Keratinocyte (primary cell): ENCODE results near the gene WDR33.

ENCODE experiments used
- CTCF ChIP-seq, 3 experiments: IDR thresholded peaks in 1 of 3; conservative IDR thresholded peaks in 1 of 3; optimal IDR thresholded peaks in 1 of 3; 2 replicates in 2 of 3; 3 replicates in 1 of 3; pipeline versions ENCODE3 to v1.5.1; 2011; ENCODE audit warnings: low read length in 3 of 3, mild to moderate bottlenecking in 3 of 3, moderate library complexity in 2 of 3, control low read depth in 1 of 3, inconsistent platforms in 1 of 3; ENCODE audit not compliant: insufficient read depth in 2 of 3; ENCODE audit errors: extremely low read depth in 1 of 3
- EZH2 ChIP-seq: IDR thresholded peaks from one replicate; pipeline ENCODE4 v1.6.1; 2012; ENCODE audit warnings: inconsistent platforms, mild to moderate bottlenecking, low read length, moderate library complexity

- TF ChIP-seq EZH2 = no peak
- no peak for TF ChIP-seq CTCF (optimal IDR thresholded peaks at IDR 0.05 in 1 of 3, IDR thresholded peaks at IDR 0.05 in 1 of 3, conservative IDR thresholded peaks at IDR 0.05 in 1 of 3; ENCODE audit: extremely low read depth in 1 of 3, insufficient read depth in 2 of 3, low read length in 3 of 3)
Measured at GRCh38 chr2:127737892-127738291, 73.1 kb downstream of the WDR33 start.
